Liver (tissue), 9 donors: ENCODE results near the gene ARPC1A. TPM values are rescaled to one million over a fixed set of nuclear protein-coding genes. Genes with fewer than 3 reads are reported as not detected.

ENCODE experiments used
- DNase-seq: peaks from one replicate; pipeline ENCODE4 v3.0.0-alpha.2; 2017; ENCODE audit warnings: low spot score
- H3K27ac ChIP-seq, 2 donors: one replicate each; pipeline ENCODE4 v1.7.0; 2013; ENCODE audit warnings: inconsistent platforms in 2 of 2, low read length in 2 of 2, control low read depth in 1 of 2, low read depth in 1 of 2, mild to moderate bottlenecking in 1 of 2
- H3K27me3 ChIP-seq, 4 donors: one replicate each; pipeline versions ENCODE4 v1.6.1 to v1.7.0; 2013; ENCODE audit warnings: low read length in 3 of 4, inconsistent platforms in 1 of 4, mild to moderate bottlenecking in 1 of 4, moderate library complexity in 1 of 4; ENCODE audit not compliant: control insufficient read depth in 4 of 4, insufficient read depth in 4 of 4
- H3K36me3 ChIP-seq, 4 donors: one replicate each; pipeline versions ENCODE4 v1.6.1 to v1.7.0; 2013; ENCODE audit warnings: low read length in 3 of 4, mild to moderate bottlenecking in 3 of 4, low read depth in 1 of 4, moderate library complexity in 1 of 4; ENCODE audit not compliant: control insufficient read depth in 4 of 4, insufficient read depth in 3 of 4
- H3K4me1 ChIP-seq, 4 donors: one replicate each; pipeline versions ENCODE4 v1.6.1 to v1.7.0; 2013; ENCODE audit warnings: low read length in 3 of 4, mild to moderate bottlenecking in 3 of 4, moderate library complexity in 1 of 4; ENCODE audit not compliant: control insufficient read depth in 4 of 4, insufficient read depth in 4 of 4
- H3K4me3 ChIP-seq, 3 donors: one replicate each; pipeline versions ENCODE4 v1.6.1 to v1.7.0; 2013; ENCODE audit warnings: low read length in 3 of 3, control low read depth in 1 of 3, low read depth in 1 of 3, mild to moderate bottlenecking in 1 of 3
- H3K9ac ChIP-seq, 2 donors: one replicate each; pipeline ENCODE4 v1.7.0; 2013; ENCODE audit warnings: low read length in 2 of 2, mild to moderate bottlenecking in 2 of 2, moderate library complexity in 2 of 2, control low read depth in 1 of 2, low read depth in 1 of 2
- H3K9me3 ChIP-seq, 4 donors: one replicate each; pipeline versions ENCODE4 v1.6.1 to v1.7.0; 2013; ENCODE audit warnings: low read length in 3 of 4; ENCODE audit not compliant: control insufficient read depth in 4 of 4
- ATF3 ChIP-seq: IDR thresholded peaks from 2 replicates; pipeline ENCODE4 v1.6.1; 2016; ENCODE audit warnings: antibody characterized with exemption
- CTCF ChIP-seq: fragments of 150-350 bp; IDR thresholded peaks from 2 replicates; pipeline ENCODE4 v1.5.1; 2017; ENCODE audit warnings: improper control_type of control experiment, low read depth, low read length; ENCODE audit not compliant: missing input control
- EGR1 ChIP-seq, 2 donors: IDR thresholded peaks; 2 replicates each; pipeline ENCODE4 v1.6.1; 2016 to 2018; ENCODE audit warnings: antibody characterized with exemption in 2 of 2, low read depth in 2 of 2
- FOXA1 ChIP-seq: IDR thresholded peaks from 2 replicates; pipeline ENCODE4 v1.6.1; 2016; ENCODE audit warnings: antibody characterized with exemption
- HNF4A ChIP-seq, 2 donors: conservative IDR thresholded peaks; 2 replicates each; pipeline ENCODE4 v1.6.1; 2016; ENCODE audit warnings: antibody characterized with exemption in 2 of 2, mild to moderate bottlenecking in 2 of 2
- HNF4G ChIP-seq: IDR thresholded peaks from 2 replicates; pipeline ENCODE4 v1.6.1; 2016; ENCODE audit warnings: antibody characterized with exemption
- NR2F2 ChIP-seq: IDR thresholded peaks from 2 replicates; pipeline ENCODE4 v1.6.1; 2016; ENCODE audit warnings: antibody characterized with exemption
- RAD21 ChIP-seq, 2 donors: IDR thresholded peaks; 2 replicates each; pipeline ENCODE4 v1.6.1; 2016; ENCODE audit warnings: antibody characterized with exemption in 2 of 2, mild to moderate bottlenecking in 2 of 2
- RXRA ChIP-seq, 2 donors: IDR thresholded peaks; 2 replicates each; pipeline ENCODE4 v1.6.1; 2017 to 2018; ENCODE audit warnings: antibody characterized with exemption in 2 of 2, mild to moderate bottlenecking in 1 of 2
- SP1 ChIP-seq: IDR thresholded peaks from 2 replicates; pipeline ENCODE4 v1.6.1; 2018; ENCODE audit warnings: antibody characterized with exemption, mild to moderate bottlenecking
- TAF1 ChIP-seq: conservative IDR thresholded peaks from 2 replicates; pipeline ENCODE4 v1.6.1; 2016; ENCODE audit warnings: antibody characterized with exemption, mild to moderate bottlenecking
- YY1 ChIP-seq: IDR thresholded peaks from 2 replicates; pipeline ENCODE4 v1.6.1; 2016; ENCODE audit warnings: antibody characterized with exemption, mild to moderate bottlenecking
- WGBS: extraction: QIAGEN DNeasy Blood & Tissue Kit; methylation state at CpG from one replicate; pipeline ENCODE4 v1.1.7; 2013; 5-methylcytosine and 5-hydroxymethylcytosine counted together
- polyA plus RNA-seq, 2 donors: library from polyadenylated mRNA; stranded (reverse) in 1 of 2; unstranded in 1 of 2; fragments of 200-250 nt in 1 of 2; fragments of >200 nt in 1 of 2; fragmentation: Nextera tagmentation in 1 of 2; extraction: Ambion mirVana in 1 of 2; gene quantifications; one replicate each; pipeline versions ENCODE4 v1.2.1 to v1.2.3, GENCODE V29; 2013 to 2015
- total RNA-seq, 2 donors: library from RNA; depleted of rRNA; stranded (reverse); fragments of >200 nt; gene quantifications; one replicate each; pipeline ENCODE4 v1.2.3, GENCODE V29; 2014
- TF ChIP-seq, protein P1 (sequence below): IDR thresholded peaks from 2 replicates; pipeline ENCODE4 v1.6.1; 2016; ENCODE audit warnings: antibody characterized with exemption, mild to moderate bottlenecking
- TF ChIP-seq, protein P2 (sequence below): IDR thresholded peaks from 2 replicates; pipeline ENCODE4 v1.6.1; 2016; ENCODE audit warnings: antibody characterized with exemption
- donor health status: healthy.
- donor health status: healthy.
- donor health status: healthy.
- donor health status: healthy.
- donor health status: healthy.

The ARPC1A gene
- total and polyA plus RNA-seq, 4 donors, result 46.7 to 84.0 (median 60.8) TPM

GRCh38 chr7:99290980-99291607 lies 34.6 kb upstream of the ARPC1A start:
- no peak for TF ChIP-seq RAD21 (IDR thresholded peaks at IDR 0.05)
- no peak for TF ChIP-seq EGR1 (IDR thresholded peaks at IDR 0.05; ENCODE audit: low read depth in 2 of 2)
- TF ChIP-seq FOXA1, result no peak
- TF ChIP-seq ATF3, result no peak
- no peak for TF ChIP-seq YY1
- TF ChIP-seq SP1, result no peak
- TF ChIP-seq, protein P1, sequence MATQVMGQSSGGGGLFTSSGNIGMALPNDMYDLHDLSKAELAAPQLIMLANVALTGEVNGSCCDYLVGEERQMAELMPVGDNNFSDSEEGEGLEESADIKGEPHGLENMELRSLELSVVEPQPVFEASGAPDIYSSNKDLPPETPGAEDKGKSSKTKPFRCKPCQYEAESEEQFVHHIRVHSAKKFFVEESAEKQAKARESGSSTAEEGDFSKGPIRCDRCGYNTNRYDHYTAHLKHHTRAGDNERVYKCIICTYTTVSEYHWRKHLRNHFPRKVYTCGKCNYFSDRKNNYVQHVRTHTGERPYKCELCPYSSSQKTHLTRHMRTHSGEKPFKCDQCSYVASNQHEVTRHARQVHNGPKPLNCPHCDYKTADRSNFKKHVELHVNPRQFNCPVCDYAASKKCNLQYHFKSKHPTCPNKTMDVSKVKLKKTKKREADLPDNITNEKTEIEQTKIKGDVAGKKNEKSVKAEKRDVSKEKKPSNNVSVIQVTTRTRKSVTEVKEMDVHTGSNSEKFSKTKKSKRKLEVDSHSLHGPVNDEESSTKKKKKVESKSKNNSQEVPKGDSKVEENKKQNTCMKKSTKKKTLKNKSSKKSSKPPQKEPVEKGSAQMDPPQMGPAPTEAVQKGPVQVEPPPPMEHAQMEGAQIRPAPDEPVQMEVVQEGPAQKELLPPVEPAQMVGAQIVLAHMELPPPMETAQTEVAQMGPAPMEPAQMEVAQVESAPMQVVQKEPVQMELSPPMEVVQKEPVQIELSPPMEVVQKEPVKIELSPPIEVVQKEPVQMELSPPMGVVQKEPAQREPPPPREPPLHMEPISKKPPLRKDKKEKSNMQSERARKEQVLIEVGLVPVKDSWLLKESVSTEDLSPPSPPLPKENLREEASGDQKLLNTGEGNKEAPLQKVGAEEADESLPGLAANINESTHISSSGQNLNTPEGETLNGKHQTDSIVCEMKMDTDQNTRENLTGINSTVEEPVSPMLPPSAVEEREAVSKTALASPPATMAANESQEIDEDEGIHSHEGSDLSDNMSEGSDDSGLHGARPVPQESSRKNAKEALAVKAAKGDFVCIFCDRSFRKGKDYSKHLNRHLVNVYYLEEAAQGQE, result no peak
- no peak for TF ChIP-seq HNF4G
- no peak for TF ChIP-seq HNF4A (conservative IDR thresholded peaks at IDR 0.05)
- TF ChIP-seq, protein P2, sequence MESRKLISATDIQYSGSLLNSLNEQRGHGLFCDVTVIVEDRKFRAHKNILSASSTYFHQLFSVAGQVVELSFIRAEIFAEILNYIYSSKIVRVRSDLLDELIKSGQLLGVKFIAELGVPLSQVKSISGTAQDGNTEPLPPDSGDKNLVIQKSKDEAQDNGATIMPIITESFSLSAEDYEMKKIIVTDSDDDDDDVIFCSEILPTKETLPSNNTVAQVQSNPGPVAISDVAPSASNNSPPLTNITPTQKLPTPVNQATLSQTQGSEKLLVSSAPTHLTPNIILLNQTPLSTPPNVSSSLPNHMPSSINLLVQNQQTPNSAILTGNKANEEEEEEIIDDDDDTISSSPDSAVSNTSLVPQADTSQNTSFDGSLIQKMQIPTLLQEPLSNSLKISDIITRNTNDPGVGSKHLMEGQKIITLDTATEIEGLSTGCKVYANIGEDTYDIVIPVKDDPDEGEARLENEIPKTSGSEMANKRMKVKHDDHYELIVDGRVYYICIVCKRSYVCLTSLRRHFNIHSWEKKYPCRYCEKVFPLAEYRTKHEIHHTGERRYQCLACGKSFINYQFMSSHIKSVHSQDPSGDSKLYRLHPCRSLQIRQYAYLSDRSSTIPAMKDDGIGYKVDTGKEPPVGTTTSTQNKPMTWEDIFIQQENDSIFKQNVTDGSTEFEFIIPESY, result no peak
- no peak for TF ChIP-seq CTCF
- no peak for TF ChIP-seq TAF1
- Histone ChIP-seq H3K27ac (no peak overlapping the region), H3K27me3 (no peaks in the 10 kb centered on the region), H3K4me1 (no peaks in the 10 kb centered on the region), H3K36me3 (no peaks in the 10 kb centered on the region), H3K9ac (no peak overlapping the region), H3K9me3 (no peaks in the 10 kb centered on the region), H3K4me3 (no peak overlapping the region)
- 70% methylated on average over 10 of the region's 10 CpGs for WGBS
- no peak for DNase-seq

DNA sequence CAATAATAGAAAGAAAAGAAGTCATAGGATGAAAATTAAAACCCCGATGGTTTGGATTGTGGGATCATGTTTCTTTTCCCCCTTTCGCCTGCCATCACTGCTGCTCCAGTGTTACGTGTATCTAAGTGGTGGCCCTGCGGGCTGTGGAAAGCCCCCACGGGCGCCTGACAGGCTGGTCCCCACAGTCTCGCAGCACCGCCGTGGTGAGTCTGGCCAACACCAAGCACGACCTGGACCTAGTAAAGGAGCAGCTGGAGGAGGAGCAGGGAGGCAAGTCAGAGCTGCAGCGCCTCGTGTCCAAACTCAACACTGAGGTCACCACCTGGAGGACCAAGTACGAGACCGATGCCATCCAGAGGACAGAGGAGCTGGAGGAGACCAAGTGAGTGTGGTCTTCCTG lies 33.6 kb upstream of the ARPC1A start:
- H3K27me3 ChIP-seq, result no peaks in the 10 kb centered on the region
- no peak for DNase-seq
- H3K27ac ChIP-seq, result no peak overlapping the region
- WGBS, result 96% methylated on average over 14 of the region's 14 CpGs
- H3K4me3 ChIP-seq, result no peak overlapping the region
- no peak overlapping the region for H3K9ac ChIP-seq
- no peaks in the 10 kb centered on the region for H3K4me1 ChIP-seq
- H3K36me3 ChIP-seq, result no peaks in the 10 kb centered on the region
- H3K9me3 ChIP-seq, result no peaks in the 10 kb centered on the region
- TF ChIP-seq TAF1, result no peak
- TF ChIP-seq, protein P2, result no peak
- no peak for TF ChIP-seq EGR1 (IDR thresholded peaks at IDR 0.05; ENCODE audit: low read depth in 2 of 2)
- TF ChIP-seq, protein P1, result no peak
- TF ChIP-seq NR2F2, result no peak
- TF ChIP-seq YY1, result no peak
- TF ChIP-seq RAD21 (IDR thresholded peaks at IDR 0.05), result no peak
- no peak for TF ChIP-seq HNF4A (conservative IDR thresholded peaks at IDR 0.05)
- TF ChIP-seq SP1, result no peak
- TF ChIP-seq RXRA (IDR thresholded peaks at IDR 0.05), result no peak
- TF ChIP-seq HNF4G, result no peak
